ENCODE data around the gene USP10.

DNA sequence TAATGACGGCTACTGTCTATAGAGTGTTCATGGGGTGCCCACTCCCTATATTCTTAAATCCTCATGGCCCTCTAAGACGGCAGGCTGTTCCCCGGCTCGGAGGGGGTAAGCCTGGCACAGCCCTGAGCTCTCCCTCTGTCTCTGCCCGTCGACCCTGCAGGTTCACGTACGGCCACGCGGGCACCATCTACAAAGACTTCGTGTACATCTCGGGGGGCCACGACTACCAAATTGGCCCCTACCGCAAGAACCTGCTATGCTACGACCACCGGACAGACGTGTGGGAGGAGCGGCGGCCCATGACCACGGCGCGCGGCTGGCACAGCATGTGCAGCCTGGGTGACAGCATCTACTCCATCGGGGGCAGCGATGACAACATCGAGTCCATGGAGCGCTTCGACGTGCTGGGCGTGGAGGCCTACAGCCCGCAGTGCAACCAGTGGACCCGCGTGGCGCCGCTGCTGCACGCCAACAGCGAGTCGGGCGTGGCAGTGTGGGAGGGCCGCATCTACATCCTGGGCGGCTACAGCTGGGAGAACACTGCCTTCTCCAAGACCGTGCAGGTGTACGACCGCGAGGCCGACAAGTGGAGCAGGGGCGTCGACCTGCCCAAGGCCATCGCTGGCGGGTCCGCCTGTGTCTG is 38.3 kb upstream of the USP10 start:
- TF ChIP-seq, protein P1, sequence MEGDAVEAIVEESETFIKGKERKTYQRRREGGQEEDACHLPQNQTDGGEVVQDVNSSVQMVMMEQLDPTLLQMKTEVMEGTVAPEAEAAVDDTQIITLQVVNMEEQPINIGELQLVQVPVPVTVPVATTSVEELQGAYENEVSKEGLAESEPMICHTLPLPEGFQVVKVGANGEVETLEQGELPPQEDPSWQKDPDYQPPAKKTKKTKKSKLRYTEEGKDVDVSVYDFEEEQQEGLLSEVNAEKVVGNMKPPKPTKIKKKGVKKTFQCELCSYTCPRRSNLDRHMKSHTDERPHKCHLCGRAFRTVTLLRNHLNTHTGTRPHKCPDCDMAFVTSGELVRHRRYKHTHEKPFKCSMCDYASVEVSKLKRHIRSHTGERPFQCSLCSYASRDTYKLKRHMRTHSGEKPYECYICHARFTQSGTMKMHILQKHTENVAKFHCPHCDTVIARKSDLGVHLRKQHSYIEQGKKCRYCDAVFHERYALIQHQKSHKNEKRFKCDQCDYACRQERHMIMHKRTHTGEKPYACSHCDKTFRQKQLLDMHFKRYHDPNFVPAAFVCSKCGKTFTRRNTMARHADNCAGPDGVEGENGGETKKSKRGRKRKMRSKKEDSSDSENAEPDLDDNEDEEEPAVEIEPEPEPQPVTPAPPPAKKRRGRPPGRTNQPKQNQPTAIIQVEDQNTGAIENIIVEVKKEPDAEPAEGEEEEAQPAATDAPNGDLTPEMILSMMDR (IDR thresholded peaks at IDR 0.05), result no peak
- no peak for TF ChIP-seq POLR2A (IDR thresholded peaks at IDR 0.05)
